GM19238 (cell line): Measurements from ENCODE around the gene CREBRF.
"Not testable (repeated sequence)": the region's sequence is repeated elsewhere in the genome, so short reads cannot be mapped to it uniquely, and the experiment has no call there.

Experiments used
- DNase-seq: peaks from one replicate; pipeline ENCODE4 v3.0.0; 2011; ENCODE audit warnings: low spot score; ENCODE audit not compliant: insufficient read length

Gene CREBRF

GRCh38 chr5:173055983-173056782, at the start of gene CREBRF:
CREBRF (plus strand) TSS chr5:173056352; CDS start chr5:173080776, 24,424 bp downstream.
- DNase-seq: peak; percentile 95

DNA sequence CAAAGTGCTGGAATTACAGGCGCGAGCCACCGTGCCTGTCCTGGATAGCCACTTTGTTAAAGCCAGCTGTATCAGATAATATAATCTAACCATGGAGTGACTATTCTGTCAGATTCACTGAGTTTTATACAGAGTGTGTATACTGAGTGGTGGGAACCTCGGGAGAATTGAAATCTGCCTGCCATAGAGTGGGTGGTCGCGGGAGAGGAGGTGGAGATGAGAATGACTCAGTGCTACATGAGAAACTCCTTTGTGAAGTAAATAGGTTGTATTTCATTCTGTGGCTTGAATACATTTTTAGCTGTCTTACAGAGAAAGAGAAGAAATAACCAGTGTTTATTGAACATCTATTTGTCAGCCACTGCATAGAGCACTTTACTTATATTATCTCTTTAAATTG, 46.1 kb upstream of the CREBRF start:
- DNase-seq: no peak

- no peak for DNase-seq
Observed at GRCh38 chr5:173010547-173011464, 45.3 kb upstream of the CREBRF start.

GRCh38 chr5:173011566-173011965, 44.6 kb upstream of the CREBRF start:
- DNase-seq: no peak

GRCh38 chr5:173012882-173013281, 43.3 kb upstream of the CREBRF start:
- DNase-seq: no peak

DNA sequence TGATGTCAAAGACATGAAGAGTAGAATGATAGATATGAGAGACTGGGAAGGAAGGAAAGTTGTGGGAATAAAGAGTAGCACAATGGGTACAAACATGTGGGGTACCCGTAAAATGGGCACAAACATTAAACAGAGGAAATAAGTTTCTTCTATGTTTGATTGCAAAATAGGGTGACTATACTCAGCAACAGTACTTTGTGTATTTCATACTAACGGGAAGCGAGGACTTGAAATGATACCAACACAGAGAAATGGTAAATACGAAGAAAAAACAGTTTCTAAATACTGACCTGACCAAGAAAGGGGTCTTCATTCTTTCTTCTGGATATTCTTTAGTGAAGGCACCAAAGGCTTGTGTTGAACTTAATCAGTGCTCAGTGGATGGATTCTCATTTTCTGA, 41.5 kb upstream of the CREBRF start:
- no peak for DNase-seq

GRCh38 chr5:173015192-173015591, 41.0 kb upstream of the CREBRF start:
- DNase-seq: no peak

DNA sequence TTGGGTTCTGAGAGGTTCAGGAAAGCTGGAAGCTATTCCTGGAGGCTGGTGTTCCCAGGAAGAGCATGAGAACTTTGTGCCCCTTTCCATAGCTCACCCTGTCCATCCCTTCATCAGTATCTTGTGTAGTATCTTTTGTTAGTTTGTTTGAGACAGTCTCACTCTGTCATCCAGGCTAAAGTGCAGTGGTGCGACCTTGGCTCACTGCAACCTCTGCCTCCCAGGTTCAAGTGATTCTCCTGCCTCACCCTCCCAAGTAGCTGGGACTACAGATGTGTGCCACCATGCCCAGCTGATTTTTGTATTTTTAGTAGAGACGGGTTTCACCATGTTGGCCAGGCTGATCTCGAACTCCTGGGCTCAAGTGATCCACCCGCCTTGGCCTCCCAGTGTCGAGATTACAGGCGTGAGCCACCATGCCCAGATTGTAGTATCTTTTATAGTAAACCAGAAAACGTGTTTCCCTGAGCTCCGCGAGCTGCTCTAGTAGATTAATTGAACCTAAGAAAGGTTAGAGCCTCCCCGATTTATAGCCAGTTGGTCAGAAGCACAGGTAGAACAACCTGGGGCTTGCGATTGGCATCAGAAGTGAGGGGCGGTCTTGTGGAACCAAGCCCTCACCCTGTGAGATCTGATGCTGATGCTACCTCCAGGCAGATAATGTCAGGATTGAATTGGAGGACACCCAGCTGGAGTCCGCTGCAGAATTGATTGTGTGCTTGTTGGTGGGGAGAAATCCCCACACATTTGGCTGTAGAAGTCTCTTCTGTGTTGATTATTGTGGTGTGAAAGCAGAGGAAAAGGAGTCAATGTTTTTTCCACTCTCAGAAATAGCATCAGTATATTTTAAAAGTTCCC, 40.3 kb upstream of the CREBRF start:
- no peak for DNase-seq

- no peak for DNase-seq
Observed at GRCh38 chr5:173016598-173017046, 39.5 kb upstream of the CREBRF start.

DNA sequence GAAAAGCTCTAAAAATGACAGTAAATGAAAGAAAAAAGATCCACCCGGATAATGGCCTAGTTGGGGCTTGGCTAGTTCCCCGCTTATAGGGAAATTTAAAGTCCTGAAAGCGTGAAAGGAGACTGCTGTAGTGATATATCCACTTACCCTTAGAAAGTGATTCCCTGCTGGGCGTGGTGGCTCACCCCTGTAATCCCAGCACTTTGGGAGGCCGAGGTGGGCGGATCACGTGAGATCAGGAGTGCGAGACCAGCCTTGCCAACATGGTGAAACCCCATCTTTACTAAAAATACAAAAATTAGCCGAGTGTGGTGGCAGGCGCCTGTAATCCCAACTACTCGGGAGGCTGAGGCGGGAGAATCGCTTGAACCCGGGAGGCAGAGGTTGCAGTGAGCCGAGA, 39.1 kb upstream of the CREBRF start:
- not testable (repeated sequence) for DNase-seq

DNA sequence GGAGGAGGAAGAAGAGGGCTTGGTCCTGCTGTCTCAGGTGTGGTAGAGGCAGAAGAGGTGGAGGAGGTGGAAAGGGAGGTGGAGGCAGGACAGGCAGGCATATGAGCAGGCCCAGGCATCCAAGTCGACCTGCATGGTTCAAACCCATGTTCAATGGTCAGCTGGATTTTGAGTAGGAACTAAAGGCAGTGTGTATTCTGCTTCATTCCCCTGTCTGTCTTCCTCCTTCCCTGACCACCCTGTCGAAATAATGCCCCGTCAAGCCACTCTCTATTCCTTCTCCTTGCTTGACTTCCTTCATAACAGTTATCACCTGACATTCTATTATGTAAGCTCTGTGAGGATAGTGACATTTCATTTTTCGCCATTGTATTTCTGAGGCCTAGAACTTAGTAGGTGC, 37.8 kb upstream of the CREBRF start:
- no peak for DNase-seq

DNA sequence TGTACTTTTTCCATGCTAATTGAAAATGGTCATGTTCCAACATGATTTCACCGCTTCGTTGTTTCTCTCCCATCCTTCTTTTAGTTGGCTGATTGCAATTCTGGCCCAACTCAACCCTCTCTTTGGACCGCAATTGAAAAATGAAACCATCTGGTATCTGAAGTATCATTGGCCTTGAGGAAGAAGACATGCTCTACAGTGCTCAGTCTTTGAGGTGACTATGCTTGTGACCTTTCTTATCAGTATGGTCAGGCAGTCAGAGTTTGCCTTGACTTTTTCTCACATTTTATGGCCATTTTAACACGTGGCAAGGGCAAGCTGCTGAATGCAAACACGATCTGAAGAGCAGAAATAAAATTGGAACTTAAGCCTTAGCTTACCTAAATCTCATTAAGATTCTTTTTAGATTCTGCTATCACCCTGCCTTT, 36.0 kb upstream of the CREBRF start:
- DNase-seq: no peak

DNA sequence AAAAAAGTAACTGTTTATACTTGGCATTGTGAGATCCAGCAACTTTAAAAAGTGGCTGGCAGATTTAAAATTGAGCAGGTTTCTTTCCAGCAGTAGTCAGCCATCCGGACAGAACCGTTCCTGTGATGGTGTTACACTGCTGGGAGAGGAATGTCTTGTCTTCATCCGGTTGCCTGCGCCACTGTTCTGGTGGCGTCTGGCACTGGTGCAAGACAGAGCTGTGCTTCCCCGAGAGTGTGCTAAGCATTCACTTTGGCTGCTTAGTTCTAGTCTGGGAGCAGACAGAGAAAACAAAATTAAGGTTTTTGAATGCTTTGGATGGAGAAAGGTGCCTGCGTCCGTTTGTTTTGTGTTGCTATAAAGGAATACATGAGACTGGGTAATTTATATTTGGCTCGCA, 35.5 kb upstream of the CREBRF start:
- no peak for DNase-seq

- DNase-seq: no peak
Observed at GRCh38 chr5:173025651-173026050, 30.5 kb upstream of the CREBRF start.

GRCh38 chr5:173027905-173028304, 28.2 kb upstream of the CREBRF start:
- no peak for DNase-seq

- DNase-seq: no peak
Observed at GRCh38 chr5:173028811-173029327, 27.3 kb upstream of the CREBRF start.

- DNase-seq: no peak
Observed at GRCh38 chr5:173029499-173029921, 26.6 kb upstream of the CREBRF start.

DNA sequence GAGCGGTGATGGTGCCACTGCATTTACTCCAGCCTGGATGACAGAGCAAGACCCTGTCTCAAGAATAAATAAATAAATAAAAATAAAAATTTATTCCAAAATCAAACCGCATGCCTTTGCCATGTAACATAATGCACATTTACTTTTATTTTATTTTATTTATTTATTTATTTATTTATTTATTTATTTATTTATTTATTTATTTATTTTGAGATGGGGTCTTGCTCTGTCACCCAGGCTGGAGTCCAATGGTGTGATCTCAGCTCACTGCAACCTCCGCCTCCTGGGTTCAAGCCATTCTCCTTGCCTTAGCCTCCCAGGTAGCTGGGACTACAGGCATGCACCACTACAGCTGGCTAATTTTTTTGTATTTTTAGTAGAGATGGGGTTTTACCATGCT, 24.1 kb upstream of the CREBRF start:
- DNase-seq: not testable (repeated sequence)

- no peak for DNase-seq
Observed at GRCh38 chr5:173032730-173033129, 23.4 kb upstream of the CREBRF start.

DNA sequence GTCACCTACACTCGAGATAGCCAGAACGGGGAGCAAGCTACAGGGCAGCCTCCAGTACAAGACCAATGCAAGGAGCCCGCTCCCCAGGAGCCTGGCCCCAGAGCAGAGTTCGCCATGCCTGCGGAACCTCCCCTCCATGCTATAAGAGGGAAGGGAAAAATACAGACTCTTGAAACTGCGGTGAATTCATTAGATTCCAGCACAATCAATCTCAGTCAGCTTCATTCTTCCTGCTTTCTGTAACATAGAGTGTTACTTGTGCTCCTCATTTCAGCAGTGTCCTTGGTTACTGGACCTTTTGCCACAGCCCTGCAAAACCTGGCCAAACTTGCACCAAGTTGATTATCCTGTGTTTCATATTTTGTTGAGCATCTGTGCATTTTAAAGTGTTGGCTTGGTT, 22.2 kb upstream of the CREBRF start:
- DNase-seq: no peak
